Endometrial microvascular endothelial cells (primary cell): Measurements from ENCODE around the gene PTGDS. TPM values are rescaled to one million over a fixed set of nuclear protein-coding genes. Genes with fewer than 3 reads are reported as not detected.

ENCODE experiments used
- in situ Hi-C: cut with HindIII; loops from 2 replicates; pipeline ENCODE4 v1.10.0; 2017; ENCODE audit warnings: low sequenced_read_pairs, low pct_unique_long_range_greater_than_20kb; ENCODE audit errors: inconsistent ontology term
- total RNA-seq: library from RNA; depleted of rRNA; stranded (reverse); fragments of >200 nt; gene quantifications from one replicate; pipeline ENCODE4 v1.2.3, GENCODE V29; 2015; ENCODE audit errors: inconsistent ontology term

The PTGDS gene
- total RNA-seq, 1 donor from 2014 or later = not detected

- in situ Hi-C loops = no loop called here
Observed at GRCh38 chr9:137014166-137014565, 36.9 kb downstream of the PTGDS start.

GRCh38 chr9:137014776-137015539 is 37.7 kb downstream of the PTGDS start:
- in situ Hi-C loops = no loop called here

- in situ Hi-C loops = no loop called here
Observed at GRCh38 chr9:137015540-137015930, 38.2 kb downstream of the PTGDS start.

DNA sequence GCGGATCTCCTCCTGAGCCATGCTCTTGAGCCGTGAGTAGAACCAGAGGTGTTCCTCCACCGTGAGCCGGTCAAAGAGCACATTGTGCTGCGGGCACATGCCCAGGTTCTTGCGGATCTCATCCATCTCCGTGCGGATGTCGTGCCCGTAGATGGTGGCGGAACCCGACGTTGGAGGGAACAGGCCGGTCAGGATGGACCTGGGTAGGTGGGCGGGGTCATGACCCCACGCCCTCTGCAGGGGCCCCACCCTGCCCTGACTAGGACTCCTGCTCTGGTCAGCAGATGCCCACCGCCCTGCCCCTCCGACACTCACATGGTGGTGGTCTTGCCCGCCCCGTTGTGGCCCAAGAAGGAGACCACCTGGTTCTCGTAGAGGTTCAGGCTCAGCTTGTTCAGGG is 38.7 kb downstream of the PTGDS start:
- in situ Hi-C loops = no loop called here

DNA sequence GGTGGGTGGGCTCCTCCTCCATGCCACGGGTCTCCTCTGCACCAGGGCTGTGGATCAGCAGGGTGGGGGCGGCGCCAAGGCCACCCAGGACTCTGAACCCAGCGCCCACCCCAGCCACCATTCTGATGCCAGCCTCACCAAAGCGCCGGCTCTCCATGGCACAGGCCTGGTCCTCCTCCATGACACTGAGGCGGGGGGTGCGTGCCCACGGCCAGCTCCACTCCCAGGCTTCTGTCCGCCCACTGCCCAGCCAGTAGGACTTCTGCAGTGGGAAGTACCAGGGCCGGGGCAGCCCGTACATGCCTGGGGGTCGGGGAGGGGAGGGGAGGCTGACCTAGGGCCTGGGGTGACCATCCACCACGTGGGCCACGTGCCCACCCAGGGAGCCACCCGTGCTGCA is 39.1 kb downstream of the PTGDS start:
- in situ Hi-C loops = no loop called here

DNA sequence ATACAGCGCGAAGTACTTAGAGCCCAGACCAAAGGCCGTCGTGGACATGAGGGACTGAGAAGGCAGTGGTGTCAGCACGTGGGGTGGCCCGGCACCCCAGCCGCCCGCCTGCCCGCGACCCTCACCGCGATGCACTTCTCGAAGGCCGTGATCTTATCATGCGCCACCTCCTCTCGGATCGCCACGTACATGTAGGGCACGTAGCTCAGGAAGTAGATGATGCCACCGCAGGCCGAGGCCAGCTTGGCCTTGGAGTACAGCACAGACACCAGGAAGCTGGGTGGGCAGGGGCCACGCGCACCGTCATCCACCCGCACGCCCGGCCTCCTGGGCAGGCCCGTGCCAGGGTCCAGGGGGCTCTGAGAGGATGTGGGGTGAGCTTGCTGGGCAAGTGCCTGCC is 39.8 kb downstream of the PTGDS start:
- in situ Hi-C loops = no loop called here

DNA sequence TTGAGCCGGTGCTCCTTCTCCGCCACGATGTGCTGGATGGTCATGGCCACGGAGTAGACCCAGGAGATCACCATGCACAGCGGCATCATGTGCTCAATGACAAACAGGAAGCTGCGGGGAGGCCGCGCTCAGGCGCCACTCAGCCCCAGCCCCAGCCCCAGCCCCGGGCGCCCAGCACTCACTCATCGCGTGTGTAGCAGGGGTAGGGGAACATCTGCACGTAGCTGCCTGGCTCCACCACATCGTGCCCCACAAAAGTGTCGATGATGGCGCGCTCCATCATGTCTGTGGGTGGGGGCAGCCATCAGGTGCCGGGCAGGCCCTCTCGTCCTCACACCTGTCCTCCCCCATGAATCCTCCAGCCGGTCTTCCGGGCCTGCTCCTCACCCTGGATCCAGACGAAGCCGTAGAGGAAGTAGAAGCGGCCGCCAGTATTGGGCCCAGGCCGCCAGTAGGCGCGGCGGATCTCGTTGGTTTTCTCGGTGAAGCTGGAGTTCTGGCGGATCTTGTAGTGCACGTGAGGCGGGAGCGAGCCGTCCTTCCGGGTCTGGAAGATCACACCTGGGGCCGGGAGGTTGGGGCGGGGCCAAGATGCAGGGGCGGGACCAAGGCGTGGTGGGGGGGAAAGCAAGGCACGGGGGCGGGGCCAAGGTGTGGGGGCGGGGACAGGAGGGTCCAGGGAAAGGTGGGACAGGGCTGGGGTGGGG is 40.6 kb downstream of the PTGDS start:
- in situ Hi-C loops = no loop called here

DNA sequence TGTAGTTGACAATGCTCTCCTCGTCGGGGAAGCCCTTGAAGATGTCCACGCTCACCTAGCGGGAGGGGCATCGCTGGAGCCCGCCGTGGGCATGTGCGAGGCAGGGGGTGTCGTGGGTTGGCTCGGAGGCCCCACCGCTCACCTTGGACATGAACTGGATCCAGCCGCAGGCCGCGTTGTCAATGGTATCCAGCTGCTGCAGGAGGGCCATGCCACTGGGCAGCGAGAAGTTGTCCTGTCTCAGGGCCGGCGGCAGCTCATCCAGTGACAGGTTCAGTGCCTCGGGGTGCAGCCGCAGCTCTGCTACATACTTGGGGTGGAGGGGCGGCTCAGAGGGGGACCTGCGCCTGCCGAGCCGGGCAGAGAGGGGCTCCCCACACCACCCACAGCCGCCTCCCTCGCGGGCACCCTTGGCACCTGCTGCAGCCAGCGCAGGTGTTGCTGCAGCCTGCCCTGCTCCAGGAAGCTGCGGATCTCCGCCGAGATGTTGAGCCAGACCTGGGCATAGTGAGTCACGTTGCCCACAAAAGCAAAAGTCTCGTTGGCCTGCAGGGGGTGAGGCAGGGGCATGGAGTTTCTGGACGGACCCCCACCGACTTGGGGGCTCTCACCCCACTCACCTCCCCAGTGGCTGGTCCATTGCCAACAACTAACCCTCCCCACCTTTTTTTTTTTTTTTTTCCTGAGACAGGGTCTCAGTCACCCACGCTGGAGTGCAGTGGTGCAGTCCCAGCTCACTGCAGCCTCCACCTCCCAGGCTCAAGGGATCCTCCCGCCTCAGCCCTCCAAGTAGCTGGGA is 41.7 kb downstream of the PTGDS start:
- in situ Hi-C loops = no loop called here

DNA sequence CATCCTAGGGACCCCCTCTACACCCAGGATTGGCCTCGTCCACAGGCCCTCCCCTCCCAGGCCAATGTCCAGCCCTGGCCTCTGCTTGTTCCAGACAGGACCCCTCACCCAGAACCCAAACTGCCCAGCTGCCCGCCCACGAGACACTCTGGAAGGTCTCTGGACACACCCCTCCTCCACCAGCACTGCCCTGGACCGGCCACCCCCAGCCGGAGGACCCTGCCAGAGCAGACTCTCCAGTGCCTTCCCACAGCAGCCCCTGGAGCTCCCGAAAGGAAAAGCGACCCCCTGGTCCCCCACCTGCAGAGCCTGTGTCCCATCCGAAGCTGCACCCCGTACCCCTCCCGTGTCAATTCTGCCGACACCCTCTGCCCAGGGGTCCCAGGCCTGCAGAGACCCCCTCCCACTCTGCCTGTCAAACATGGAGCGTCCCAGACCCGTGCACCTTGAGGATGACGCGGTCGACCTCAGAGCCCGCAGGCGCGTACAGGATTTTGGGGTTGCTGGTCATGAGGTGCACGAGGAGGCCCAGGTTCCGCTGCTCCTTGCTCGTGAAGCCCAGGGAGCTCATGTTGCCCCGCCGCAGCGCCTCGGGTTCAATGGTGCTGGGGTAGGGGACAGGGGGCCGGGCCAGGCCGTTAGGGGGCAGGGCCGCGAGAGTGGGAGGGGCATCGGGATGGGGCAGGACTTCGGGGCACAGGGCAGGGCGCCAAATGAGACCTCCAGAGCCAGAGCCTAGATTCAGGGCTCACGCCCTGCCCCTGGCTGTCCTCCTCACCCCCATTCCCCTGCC is 42.8 kb downstream of the PTGDS start:
- in situ Hi-C loops = no loop called here

DNA sequence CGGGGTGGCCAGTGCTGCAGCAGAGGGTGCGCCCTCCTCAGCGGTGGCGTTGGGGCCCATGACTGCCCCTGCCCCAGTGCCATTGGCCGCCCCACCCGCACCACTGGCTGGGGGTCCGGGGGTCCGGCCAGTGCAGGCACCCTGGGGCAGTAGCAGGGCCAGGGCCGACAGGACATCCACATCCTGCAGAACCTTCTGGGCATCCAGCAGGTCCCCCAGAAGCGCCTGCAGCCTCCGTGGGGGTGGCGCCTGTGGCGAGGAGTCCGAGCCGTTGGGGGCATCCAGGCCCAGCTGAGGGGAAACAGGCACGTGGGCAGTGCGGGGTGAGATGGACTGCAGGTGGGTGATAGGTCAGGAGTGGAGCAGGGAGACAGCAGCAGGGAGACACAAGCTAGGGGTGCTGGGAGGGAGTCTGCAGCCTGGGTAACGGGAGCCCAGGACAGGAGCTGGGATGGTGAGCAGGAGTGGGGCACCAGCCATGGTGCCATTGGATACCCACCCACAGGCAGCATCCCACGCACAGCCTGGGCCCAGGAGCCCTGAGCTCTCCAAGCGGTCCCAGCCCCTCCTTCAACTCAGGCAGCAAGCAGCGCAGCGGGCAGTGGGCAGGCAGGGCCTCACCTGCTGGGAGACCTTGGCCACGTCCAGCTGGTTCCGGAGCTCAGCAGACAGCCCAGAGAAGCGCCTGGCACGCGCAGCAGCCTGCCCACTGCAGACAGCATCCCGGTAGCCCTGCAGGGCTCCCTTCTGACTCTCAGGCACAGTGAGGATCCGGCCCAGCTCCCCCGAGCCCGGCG is 43.7 kb downstream of the PTGDS start:
- in situ Hi-C loops = no loop called here

DNA sequence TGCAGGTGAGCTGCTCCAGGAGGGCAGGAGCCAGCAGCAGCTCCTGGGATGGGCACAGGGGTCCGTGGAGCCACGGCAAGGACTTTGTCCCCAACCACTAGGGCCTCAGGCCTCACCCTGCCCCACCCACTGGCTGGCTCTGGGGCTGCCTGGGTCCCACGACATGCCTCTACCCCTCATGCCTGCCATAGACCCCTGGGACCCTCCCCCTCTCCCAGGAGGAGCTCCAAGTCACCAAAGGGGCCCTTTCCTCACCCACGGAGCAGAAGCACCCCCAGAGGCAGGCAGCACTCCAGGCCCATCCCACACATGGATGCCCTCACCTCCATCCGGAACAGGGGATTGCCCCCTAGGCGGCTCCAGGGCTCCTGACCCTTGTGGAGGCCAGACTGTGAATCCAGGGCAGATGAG is 44.3 kb downstream of the PTGDS start:
- in situ Hi-C loops = no loop called here

GRCh38 chr9:137021979-137022661 is 44.8 kb downstream of the PTGDS start:
- in situ Hi-C loops = no loop called here

GRCh38 chr9:137022662-137023008 is 45.3 kb downstream of the PTGDS start:
- in situ Hi-C loops = no loop called here

GRCh38 chr9:137023157-137023556 is 45.9 kb downstream of the PTGDS start:
- in situ Hi-C loops = no loop called here

DNA sequence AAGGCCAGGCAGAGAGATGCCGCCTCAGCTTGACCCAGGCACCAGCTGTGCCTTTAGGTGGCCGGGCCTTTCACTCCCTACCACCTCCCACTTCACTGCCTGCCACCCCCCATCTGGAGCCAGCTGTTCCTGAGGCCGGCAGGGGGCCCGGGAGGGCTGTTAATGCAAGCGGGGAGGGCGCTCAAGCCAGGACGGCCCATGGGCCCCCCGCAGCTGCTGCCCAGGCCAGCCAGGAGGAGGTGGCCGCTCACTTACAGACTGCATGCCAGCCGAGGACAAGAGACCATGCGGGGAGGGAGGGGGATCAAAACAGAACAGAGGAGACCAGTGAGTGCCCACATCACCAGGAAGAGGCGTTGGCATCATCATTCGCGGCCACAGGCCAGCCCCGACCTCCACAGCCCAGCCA is 46.3 kb downstream of the PTGDS start:
- in situ Hi-C loops = no loop called here

DNA sequence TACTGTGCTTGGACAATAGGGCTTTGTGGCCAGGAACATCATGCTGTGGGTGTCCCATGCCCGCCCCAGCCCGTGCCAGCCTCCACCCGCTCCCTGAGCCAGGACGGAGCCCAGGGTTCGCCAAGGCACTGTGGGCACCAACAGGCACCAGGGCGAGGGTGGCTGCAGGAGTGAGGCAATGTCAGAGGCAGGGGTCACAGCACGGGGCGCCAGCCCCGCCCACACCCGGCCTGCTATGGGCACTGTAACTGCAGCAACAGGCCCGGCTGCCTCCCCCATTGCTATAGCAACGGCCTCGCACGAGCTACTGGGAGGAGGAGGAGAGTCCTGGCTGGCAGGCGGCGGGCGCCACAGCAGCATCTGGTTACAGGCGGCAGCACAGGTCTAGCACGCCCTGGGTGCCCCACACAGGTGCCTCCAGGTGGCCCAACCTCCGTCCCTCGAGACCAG is 48.2 kb downstream of the PTGDS start:
- in situ Hi-C loops = no loop called here

DNA sequence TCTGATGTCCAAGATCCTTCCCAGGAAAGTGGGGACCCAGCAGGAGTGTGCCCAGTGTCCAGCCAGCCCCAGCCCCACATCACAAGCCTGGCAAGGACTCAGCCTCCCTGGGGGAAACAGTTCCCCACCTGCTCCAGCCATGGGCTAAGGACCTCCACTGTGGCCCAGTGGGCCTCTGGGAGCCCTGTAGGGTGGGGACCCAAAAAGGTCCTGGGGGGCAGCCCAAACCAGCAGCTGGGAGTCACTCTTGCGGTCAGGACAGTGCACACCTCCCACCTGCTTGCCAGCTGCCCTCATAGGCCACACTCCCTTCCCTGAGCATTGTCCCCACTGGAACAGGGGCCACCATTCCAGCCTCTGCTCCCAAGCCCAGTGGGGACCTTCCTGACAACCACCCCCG is 49.1 kb downstream of the PTGDS start:
- in situ Hi-C loops = no loop called here

GRCh38 chr9:137026828-137027227 is 49.5 kb downstream of the PTGDS start:
- in situ Hi-C loops = no loop called here
